Vagina (tissue), 2 donors: ENCODE results near the gene S100A13. TPM values are rescaled to one million over a fixed set of nuclear protein-coding genes. Genes with fewer than 3 reads are reported as not detected.

Source experiments
- DNase-seq, 2 donors: peaks; one replicate each; pipeline ENCODE4 v3.0.0-alpha.2; 2017; ENCODE audit errors: extremely low spot score in 2 of 2
- H3K27ac ChIP-seq: fragments of 200-600 bp; sonication (generic); one replicate; pipeline ENCODE4 v1.5.1; 2019
- H3K27me3 ChIP-seq: fragments of 200-600 bp; sonication (generic); one replicate; pipeline ENCODE4 v1.5.1; 2019
- H3K36me3 ChIP-seq, 2 donors: fragments of 200-600 bp; sonication (generic); one replicate each; pipeline ENCODE4 v1.5.1; 2017 to 2019
- H3K4me1 ChIP-seq: fragments of 200-600 bp; sonication (generic); one replicate; pipeline ENCODE4 v1.5.1; 2019
- H3K4me3 ChIP-seq, 2 donors: fragments of 200-600 bp; sonication (generic); 1 replicate in 1 of 2; 2 replicates in 1 of 2; pipeline ENCODE4 v1.5.1; 2016 to 2019
- H3K9me3 ChIP-seq: fragments of 200-600 bp; sonication (generic); one replicate; pipeline ENCODE4 v1.5.1; 2019
- CTCF ChIP-seq, 3 experiments: fragments of 450-650 bp in 2 of 3; fragments of 200-600 bp in 1 of 3; sonication (generic) in 1 of 3; IDR thresholded peaks; one replicate each; pipeline ENCODE4 v1.5.1; 2017 to 2019; ENCODE audit warnings: antibody characterized with exemption in 3 of 3, mild to moderate bottlenecking in 2 of 3, moderate library complexity in 2 of 3
- POLR2A ChIP-seq, 2 donors: fragments of 450-650 bp; IDR thresholded peaks; one replicate each; pipeline ENCODE4 v1.6.1; 2017; ENCODE audit warnings: antibody characterized with exemption in 2 of 2, mild to moderate bottlenecking in 2 of 2, moderate library complexity in 2 of 2
- POLR2AphosphoS5 ChIP-seq, 2 donors: sonication (generic); formaldehyde crosslinking; IDR thresholded peaks; one replicate each; pipeline ENCODE4 v1.9.0; 2017; ENCODE audit warnings: antibody characterized with exemption in 2 of 2, mild to moderate bottlenecking in 2 of 2, low read depth in 1 of 2; ENCODE audit not compliant: insufficient read depth in 1 of 2
- intact Hi-C: fragments of 100-400 bp; cut with DNase I; formaldehyde crosslinking; loops from one replicate; pipeline ENCODE4 v1.15.1; 2023
- total RNA-seq: library from RNA; depleted of rRNA; stranded (reverse); fragments of >200 nt; gene quantifications from one replicate; pipeline ENCODE4 v1.2.3, GENCODE V29; 2016

S100A13 gene
- total RNA-seq, 1 donor from 2014 or later = 116 TPM

- peaks cover 13% of the 10 kb centered on the region for H3K4me1 ChIP-seq
- intact Hi-C loops = no loop called here
Measured at GRCh38 chr1:153648000-153648643, 20.8 kb upstream of the S100A13 start.

DNA sequence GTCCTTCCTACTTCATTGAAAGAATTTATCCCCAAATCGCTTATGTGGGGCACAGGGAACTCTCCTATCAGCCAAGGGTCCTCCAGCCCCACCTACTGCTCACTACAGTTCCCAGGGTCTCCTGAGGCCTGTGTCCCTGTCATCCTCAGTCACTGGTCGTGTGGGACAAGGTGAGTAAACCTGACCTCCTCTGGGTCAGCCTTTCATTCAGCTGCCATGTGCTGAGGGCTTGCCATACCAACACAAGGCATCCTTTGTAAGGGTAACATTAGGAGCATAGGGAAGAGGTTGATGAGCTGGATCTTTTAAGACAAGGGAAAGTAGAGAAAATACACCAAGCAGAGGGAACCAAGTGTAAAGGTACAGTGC lies 20.0 kb upstream of the S100A13 start:
- Histone ChIP-seq H3K27me3 (no peaks in the 10 kb centered on the region), H3K27ac (no peak overlapping the region), H3K4me1 (peaks cover 12% of the 10 kb centered on the region), H3K9me3 (no peaks in the 10 kb centered on the region), H3K4me3 (no peak overlapping the region), H3K36me3 (peaks cover 0 to 45% of the 10 kb centered on the region in 2 donors)
- TF ChIP-seq POLR2A (IDR thresholded peaks at IDR 0.05) = no peak
- no peak for TF ChIP-seq POLR2AphosphoS5 (IDR thresholded peaks at IDR 0.05; ENCODE audit: insufficient read depth in 1 of 2, low read depth in 1 of 2)
- no peak for TF ChIP-seq CTCF (IDR thresholded peaks at IDR 0.05)
- DNase-seq = no peak
- intact Hi-C loops = no loop called here

More at GRCh38 chr1:153648000-153648643, 20.8 kb upstream of the S100A13 start:
- no peak for DNase-seq
- Histone ChIP-seq H3K27ac (no peak overlapping the region), H3K4me3 (no peak overlapping the region), H3K27me3 (no peaks in the 10 kb centered on the region), H3K36me3 (peaks cover 0 to 37% of the 10 kb centered on the region in 2 donors), H3K9me3 (no peaks in the 10 kb centered on the region)
- no peak for TF ChIP-seq POLR2AphosphoS5 (IDR thresholded peaks at IDR 0.05; ENCODE audit: insufficient read depth in 1 of 2, low read depth in 1 of 2)

DNA sequence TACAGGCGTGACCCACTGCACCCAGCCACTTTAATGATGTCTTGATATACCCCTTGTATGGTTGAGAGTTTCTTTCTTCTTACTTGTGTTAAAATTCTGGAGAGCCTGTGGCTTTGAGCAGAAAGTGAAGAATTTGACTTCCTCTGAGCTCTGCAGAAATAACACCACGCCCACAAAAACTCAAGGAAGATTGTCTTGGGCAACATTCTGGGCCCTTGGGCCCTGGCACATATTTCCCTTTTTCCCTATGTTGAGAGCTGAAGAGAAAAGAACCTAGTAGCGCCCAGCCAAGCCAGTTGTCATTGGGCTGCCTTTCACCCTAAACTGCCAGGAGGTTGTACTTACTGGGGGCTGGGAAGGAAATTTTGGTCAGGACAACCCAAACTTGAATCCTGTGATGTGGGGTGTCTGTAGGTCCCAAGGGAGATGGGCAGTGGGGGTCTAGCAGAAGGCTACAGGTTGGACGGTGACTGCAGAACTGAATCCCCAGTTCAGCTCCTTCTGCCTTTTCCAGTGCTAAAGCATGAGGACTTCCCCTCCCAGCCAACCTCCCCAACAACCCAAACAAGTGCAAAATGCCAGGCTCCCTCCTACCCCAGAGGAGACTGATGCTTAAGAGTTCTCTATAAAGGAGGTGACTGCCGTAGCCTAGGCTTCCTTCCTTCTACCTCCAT lies 19.5 kb upstream of the S100A13 start:
- H3K4me3 ChIP-seq = no peak overlapping the region
- peaks cover 0 to 50% of the 10 kb centered on the region in 2 donors for H3K36me3 ChIP-seq
- intact Hi-C loops = no loop called here
- H3K4me1 ChIP-seq = peaks cover 12% of the 10 kb centered on the region
- no peaks in the 10 kb centered on the region for H3K27me3 ChIP-seq
- TF ChIP-seq POLR2A (IDR thresholded peaks at IDR 0.05) = no peak
- TF ChIP-seq CTCF (IDR thresholded peaks at IDR 0.05) = no peak
- no peak for TF ChIP-seq POLR2AphosphoS5 (IDR thresholded peaks at IDR 0.05; ENCODE audit: insufficient read depth in 1 of 2, low read depth in 1 of 2)
- DNase-seq = no peak
- no peak overlapping the region for H3K27ac ChIP-seq
- no peaks in the 10 kb centered on the region for H3K9me3 ChIP-seq

- Histone ChIP-seq H3K9me3 (no peaks in the 10 kb centered on the region), H3K27me3 (no peaks in the 10 kb centered on the region), H3K4me1 (peaks cover 20% of the 10 kb centered on the region), H3K27ac (no peak overlapping the region), H3K36me3 (peaks cover 0 to 80% of the 10 kb centered on the region in 2 donors), H3K4me3 (no peak overlapping the region)
- DNase-seq = no peak
- intact Hi-C loops = no loop called here
- TF ChIP-seq CTCF (IDR thresholded peaks at IDR 0.05) (no peak), POLR2A (IDR thresholded peaks at IDR 0.05) (no peak), POLR2AphosphoS5 (IDR thresholded peaks at IDR 0.05; ENCODE audit: insufficient read depth in 1 of 2, low read depth in 1 of 2) (no peak)
Measured at GRCh38 chr1:153643816-153644215, 16.5 kb upstream of the S100A13 start.

DNA sequence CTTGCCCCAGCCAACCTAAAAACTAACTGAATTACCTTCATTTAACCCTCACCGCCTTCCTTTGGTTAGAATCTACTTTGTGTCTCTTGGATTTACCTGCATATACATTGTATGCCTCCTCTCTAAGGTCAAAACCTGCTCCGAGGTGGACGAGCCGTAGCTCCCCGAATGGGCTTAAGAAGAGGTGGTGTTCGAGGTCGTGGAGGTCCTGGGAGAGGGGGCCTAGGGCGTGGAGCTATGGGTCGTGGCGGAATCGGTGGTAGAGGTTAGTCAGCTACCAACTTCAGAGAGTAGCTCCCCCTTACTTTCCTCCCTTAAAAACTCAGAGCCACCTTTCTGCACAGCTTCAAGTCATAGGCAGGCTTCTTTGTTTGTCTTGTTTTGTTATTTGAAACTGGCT lies 15.8 kb upstream of the S100A13 start:
- no peak overlapping the region for H3K27ac ChIP-seq
- H3K4me3 ChIP-seq = no peak overlapping the region
- TF ChIP-seq CTCF (IDR thresholded peaks at IDR 0.05) = no peak
- no peak for TF ChIP-seq POLR2AphosphoS5 (IDR thresholded peaks at IDR 0.05; ENCODE audit: insufficient read depth in 1 of 2, low read depth in 1 of 2)
- no peak for TF ChIP-seq POLR2A (IDR thresholded peaks at IDR 0.05)
- intact Hi-C loops = no loop called here
- H3K9me3 ChIP-seq = no peaks in the 10 kb centered on the region
- peaks cover 0 to 87% of the 10 kb centered on the region in 2 donors for H3K36me3 ChIP-seq
- H3K27me3 ChIP-seq = no peaks in the 10 kb centered on the region
- H3K4me1 ChIP-seq = peaks cover 26% of the 10 kb centered on the region
- DNase-seq = no peak
